Transverse colon (tissue), 4 donors: ENCODE data around the gene SMYD2. TPM values are rescaled to one million over a fixed set of nuclear protein-coding genes. Genes with fewer than 3 reads are reported as not detected.

Experiments
- DNase-seq: peaks from one replicate; pipeline ENCODE4 v3.0.0-alpha.2; 2019
- H3K27ac ChIP-seq, 4 donors: fragments of 200-600 bp; sonication (generic); 2 replicates each; pipeline ENCODE4 v1.5.1; 2016 to 2018; ENCODE audit warnings: inconsistent platforms in 4 of 4
- H3K27me3 ChIP-seq: fragments of 200-600 bp; sonication (generic); 2 replicates; pipeline ENCODE4 v1.5.1; 2017; ENCODE audit warnings: inconsistent platforms
- H3K36me3 ChIP-seq, 4 donors: fragments of 200-600 bp; sonication (generic); 2 replicates each; pipeline ENCODE4 v1.5.1; 2017 to 2019; ENCODE audit warnings: inconsistent platforms in 4 of 4
- H3K4me1 ChIP-seq, 4 donors: fragments of 200-600 bp; sonication (generic); 2 replicates each; pipeline ENCODE4 v1.5.1; 2017 to 2020; ENCODE audit warnings: inconsistent platforms in 4 of 4
- H3K4me3 ChIP-seq, 4 donors: fragments of 200-600 bp; sonication (generic); 1 replicate in 1 of 4; 2 replicates in 3 of 4; pipeline versions ENCODE4 v1.5.1 to v1.6.1; 2017 to 2019; ENCODE audit warnings: inconsistent platforms in 4 of 4
- H3K9me3 ChIP-seq, 2 donors: fragments of 200-600 bp; sonication (generic); 2 replicates each; pipeline ENCODE4 v1.5.1; 2017 to 2019; ENCODE audit warnings: inconsistent platforms in 2 of 2
- CTCF ChIP-seq, 5 experiments: fragments of 200-600 bp in 3 of 5; fragments of 450-650 bp in 2 of 5; sonication (generic) in 3 of 5; IDR thresholded peaks; 1 replicate in 2 of 5; 2 replicates in 3 of 5; pipeline ENCODE4 v1.5.1; 2016 to 2017; ENCODE audit warnings: antibody characterized with exemption in 5 of 5, inconsistent platforms in 3 of 5, mild to moderate bottlenecking in 2 of 5, moderate library complexity in 1 of 5
- EP300 ChIP-seq: sonication (generic); formaldehyde crosslinking; IDR thresholded peaks from one replicate; pipeline ENCODE4 v1.6.1; 2017; ENCODE audit warnings: antibody characterized with exemption, low read depth
- POLR2A ChIP-seq: fragments of 450-650 bp; IDR thresholded peaks from one replicate; pipeline ENCODE4 v1.6.1; 2016; ENCODE audit warnings: antibody characterized with exemption, mild to moderate bottlenecking, moderate library complexity
- POLR2AphosphoS5 ChIP-seq, 3 donors: sonication (generic); formaldehyde crosslinking; IDR thresholded peaks; one replicate each; pipeline ENCODE4 v1.6.1; 2016; ENCODE audit warnings: antibody characterized with exemption in 3 of 3
- WGBS, 2 donors: methylation state at CpG; one replicate each; pipeline ENCODE4 v1.1.5; 2018; ENCODE audit warnings: low coverage in 1 of 2; 5-methylcytosine and 5-hydroxymethylcytosine counted together
- in situ Hi-C, 4 donors: fragments of 200-750 bp; cut with MboI; loops; one replicate each; pipeline versions ENCODE4 v1.15.0 to v1.15.1; 2017; ENCODE audit warnings: low sequenced_read_pairs in 3 of 4, low pct_ligation_motif_present in 1 of 4, low pct_unique_long_range_greater_than_20kb in 1 of 4
- intact Hi-C: fragments of 100-400 bp; cut with DNase I; formaldehyde crosslinking; loops from one replicate; pipeline ENCODE4 v1.15.1; 2023; ENCODE audit warnings: low total_unique reads
- total RNA-seq, 4 donors: library from RNA; depleted of rRNA; stranded (reverse); fragments of >200 nt; gene quantifications; one replicate each; pipeline ENCODE4 v1.1.0, GENCODE V29; 2016

SMYD2 gene
- total RNA-seq, 4 donors from 2014 or later: 8.6 to 21.8 (median 20.9) TPM

GRCh38 chr1:214370615-214371014 is 89.7 kb downstream of the SMYD2 start:
- Histone ChIP-seq H3K4me3 (no peak overlapping the region), H3K36me3 (no peaks in the 10 kb centered on the region), H3K27ac (no peak overlapping the region), H3K9me3 (no peaks in the 10 kb centered on the region), H3K4me1 (no peaks in the 10 kb centered on the region), H3K27me3 (no peaks in the 10 kb centered on the region)
- DNase-seq: no peak
- intact Hi-C loops (no loop called here), in situ Hi-C loops (no loop called here)
- 87 to 97% methylated on average over 3 of the region's 3 CpGs for WGBS, 2 donors
- no peak for TF ChIP-seq EP300
- TF ChIP-seq POLR2A: no peak
- TF ChIP-seq CTCF (IDR thresholded peaks at IDR 0.05): no peak
- TF ChIP-seq POLR2AphosphoS5 (IDR thresholded peaks at IDR 0.05): no peak

- peaks cover 0 to 3% (median 0%) of the 10 kb centered on the region in 4 donors for H3K36me3 ChIP-seq
- intact Hi-C loops (no loop called here), in situ Hi-C loops (no loop called here)
Observed at GRCh38 chr1:214372092-214372491, 91.1 kb downstream of the SMYD2 start.

GRCh38 chr1:214377485-214377884 is 96.5 kb downstream of the SMYD2 start:
- Histone ChIP-seq H3K4me3 (no peak overlapping the region), H3K36me3 (peaks cover 0 to 3% (median 0%) of the 10 kb centered on the region in 4 donors), H3K4me1 (peaks cover 0 to 4% (median 0%) of the 10 kb centered on the region in 4 donors), H3K9me3 (no peaks in the 10 kb centered on the region), H3K27ac (no peak overlapping the region), H3K27me3 (no peaks in the 10 kb centered on the region)
- WGBS, 2 donors: 83 to 93% methylated on average over 1 to 2 of the region's 2 CpGs
- intact Hi-C loops (no loop called here), in situ Hi-C loops (no loop called here)
- DNase-seq: no peak
- TF ChIP-seq POLR2A (no peak), EP300 (no peak), CTCF (IDR thresholded peaks at IDR 0.05) (no peak), POLR2AphosphoS5 (IDR thresholded peaks at IDR 0.05) (no peak)

More at GRCh38 chr1:214372092-214372491, 91.1 kb downstream of the SMYD2 start:
- TF ChIP-seq CTCF (IDR thresholded peaks at IDR 0.05) (no peak), POLR2A (no peak)
- DNase-seq: no peak
- 70 to 76% methylated on average over 5 of the region's 5 CpGs for WGBS, 2 donors
- Histone ChIP-seq H3K9me3 (no peaks in the 10 kb centered on the region), H3K27me3 (no peaks in the 10 kb centered on the region), H3K4me1 (no peaks in the 10 kb centered on the region), H3K4me3 (no peak overlapping the region), H3K27ac (no peak overlapping the region)

GRCh38 chr1:214377886-214378285 is 96.9 kb downstream of the SMYD2 start:
- DNase-seq: no peak
- peaks cover 0 to 4% (median 0%) of the 10 kb centered on the region in 4 donors for H3K4me1 ChIP-seq
- in situ Hi-C loops: no loop called here
- WGBS, 2 donors: 88 to 95% methylated on average over 4 to 9 of the region's 9 CpGs
- H3K4me3 ChIP-seq: no peak overlapping the region
- TF ChIP-seq CTCF (IDR thresholded peaks at IDR 0.05) (no peak), POLR2AphosphoS5 (IDR thresholded peaks at IDR 0.05) (no peak), EP300 (no peak), POLR2A (no peak)
- peaks cover 0 to 3% (median 0%) of the 10 kb centered on the region in 4 donors for H3K36me3 ChIP-seq
- no peaks in the 10 kb centered on the region for H3K27me3 ChIP-seq
- no peaks in the 10 kb centered on the region for H3K9me3 ChIP-seq
- intact Hi-C loops: no loop called here
- H3K27ac ChIP-seq: no peak overlapping the region
